ENCODE data around the gene ALDH18A1. TPM values are rescaled to one million over a fixed set of nuclear protein-coding genes. Genes with fewer than 3 reads are reported as not detected.

The ALDH18A1 gene
- total and polyA plus RNA-seq, 2 donors (not counting 1 experiment from before 2014, with no cell fraction given) = 12.4 to 27.6 TPM

DNA sequence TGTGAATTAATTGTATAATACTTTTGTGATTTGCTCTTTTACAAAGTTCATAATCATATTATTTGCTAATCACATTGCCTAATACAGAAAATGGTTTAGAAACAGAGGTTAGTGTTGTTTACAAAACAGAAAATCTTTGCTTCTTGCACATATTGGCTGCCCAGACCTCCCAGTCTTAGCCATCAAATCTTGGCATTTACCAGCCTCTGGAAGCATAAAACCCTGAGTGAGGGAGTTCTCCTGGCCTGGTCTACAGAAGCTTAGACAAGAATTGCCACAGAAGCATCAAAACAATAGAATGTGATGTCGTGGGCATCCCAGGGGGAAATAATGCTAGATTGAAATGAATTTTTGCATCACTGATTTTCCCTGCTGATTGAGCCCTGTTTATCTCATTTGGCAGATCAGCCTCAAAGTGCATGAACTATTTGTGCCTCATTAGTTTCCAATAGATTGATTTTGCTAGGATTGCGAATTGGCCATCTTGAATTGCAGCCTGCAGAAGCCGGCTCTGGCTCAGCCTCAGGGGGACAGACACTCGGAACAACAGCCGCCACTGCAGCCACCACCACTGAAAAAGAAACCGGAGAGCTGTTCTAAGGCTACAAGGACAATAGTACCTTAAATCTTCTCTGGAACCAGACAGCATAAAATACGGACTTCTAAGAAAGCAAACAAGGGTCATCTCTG lies 84.2 kb downstream of the ALDH18A1 start:
- no peaks in the 10 kb centered on the region for H3K4me1 ChIP-seq (ENCODE audit: control insufficient read depth in 2 of 2, insufficient read depth in 2 of 2, low read length in 2 of 2)
- intact Hi-C loops (cut with micrococcal nuclease) = no loop called here
- no peak for DNase-seq
- no peak overlapping the region for H3K27ac ChIP-seq (ENCODE audit: low read length in 2 of 2)
- peaks cover 20% of the 10 kb centered on the region for H3K27me3 Mint-ChIP-seq
- H3K9me3 ChIP-seq (ENCODE audit: control extremely low read depth in 1 of 3, control insufficient read depth in 2 of 3, insufficient read depth in 1 of 3, low read length in 2 of 3) = no peaks in the 10 kb centered on the region
- no peaks in the 10 kb centered on the region for H3K9me3 Mint-ChIP-seq (ENCODE audit: insufficient read depth)
- TF ChIP-seq EZH2 (IDR thresholded peaks at IDR 0.05; ENCODE audit: borderline replicate concordance, insufficient read depth, low read depth, low read length, poor library complexity, severe bottlenecking) = no peak
- TF ChIP-seq, protein P1, sequence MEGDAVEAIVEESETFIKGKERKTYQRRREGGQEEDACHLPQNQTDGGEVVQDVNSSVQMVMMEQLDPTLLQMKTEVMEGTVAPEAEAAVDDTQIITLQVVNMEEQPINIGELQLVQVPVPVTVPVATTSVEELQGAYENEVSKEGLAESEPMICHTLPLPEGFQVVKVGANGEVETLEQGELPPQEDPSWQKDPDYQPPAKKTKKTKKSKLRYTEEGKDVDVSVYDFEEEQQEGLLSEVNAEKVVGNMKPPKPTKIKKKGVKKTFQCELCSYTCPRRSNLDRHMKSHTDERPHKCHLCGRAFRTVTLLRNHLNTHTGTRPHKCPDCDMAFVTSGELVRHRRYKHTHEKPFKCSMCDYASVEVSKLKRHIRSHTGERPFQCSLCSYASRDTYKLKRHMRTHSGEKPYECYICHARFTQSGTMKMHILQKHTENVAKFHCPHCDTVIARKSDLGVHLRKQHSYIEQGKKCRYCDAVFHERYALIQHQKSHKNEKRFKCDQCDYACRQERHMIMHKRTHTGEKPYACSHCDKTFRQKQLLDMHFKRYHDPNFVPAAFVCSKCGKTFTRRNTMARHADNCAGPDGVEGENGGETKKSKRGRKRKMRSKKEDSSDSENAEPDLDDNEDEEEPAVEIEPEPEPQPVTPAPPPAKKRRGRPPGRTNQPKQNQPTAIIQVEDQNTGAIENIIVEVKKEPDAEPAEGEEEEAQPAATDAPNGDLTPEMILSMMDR (IDR thresholded peaks at IDR 0.05) = no peak
- no peak overlapping the region for H3K4me3 ChIP-seq (ENCODE audit: control extremely low read depth in 1 of 5, extremely low read depth in 1 of 5, insufficient read depth in 1 of 5, low read depth in 2 of 5, low read length in 4 of 5)
- H3K9ac ChIP-seq (ENCODE audit: low read length) = no peak overlapping the region
- 81% methylated on average over 6 of the region's 7 CpGs for WGBS (ENCODE audit: insufficient coverage)
- no peak for ATAC-seq (ENCODE audit: low read depth)
- H3K79me2 ChIP-seq (ENCODE audit: control insufficient read depth, insufficient read depth, low read length) = no peaks in the 10 kb centered on the region
- H4K20me1 ChIP-seq (ENCODE audit: control insufficient read depth, insufficient read depth, low read length, poor library complexity, severe bottlenecking) = no peaks in the 10 kb centered on the region
- no peak overlapping the region for H3K4me3 Mint-ChIP-seq
- ChIA-PET CTCF (no interaction called here), POLR2A (no interaction called here)
- H3K4me1 Mint-ChIP-seq = no peaks in the 10 kb centered on the region
- H3K4me2 ChIP-seq (replicated peaks; ENCODE audit: low read depth, low read length, poor library complexity, severe bottlenecking) = no peak overlapping the region
- no peaks in the 10 kb centered on the region for H3K36me3 ChIP-seq (replicated peaks in 1 of 2; ENCODE audit: control extremely low read depth in 1 of 2, control insufficient read depth in 1 of 2, extremely low read depth in 1 of 2, insufficient read depth in 2 of 2, low read length in 1 of 2)
- peaks cover 0 to 6% (median 0%) of the 10 kb centered on the region in 4 experiments for H3K27me3 ChIP-seq (replicated peaks in 1 of 4; ENCODE audit: control extremely low read depth in 1 of 4, control insufficient read depth in 3 of 4, insufficient read depth in 4 of 4, low read length in 3 of 4)
- no peak overlapping the region for H2AFZ ChIP-seq (ENCODE audit: insufficient read depth, low read depth, low read length, poor library complexity, severe bottlenecking)
- H3K27ac Mint-ChIP-seq = no peak overlapping the region

DNA sequence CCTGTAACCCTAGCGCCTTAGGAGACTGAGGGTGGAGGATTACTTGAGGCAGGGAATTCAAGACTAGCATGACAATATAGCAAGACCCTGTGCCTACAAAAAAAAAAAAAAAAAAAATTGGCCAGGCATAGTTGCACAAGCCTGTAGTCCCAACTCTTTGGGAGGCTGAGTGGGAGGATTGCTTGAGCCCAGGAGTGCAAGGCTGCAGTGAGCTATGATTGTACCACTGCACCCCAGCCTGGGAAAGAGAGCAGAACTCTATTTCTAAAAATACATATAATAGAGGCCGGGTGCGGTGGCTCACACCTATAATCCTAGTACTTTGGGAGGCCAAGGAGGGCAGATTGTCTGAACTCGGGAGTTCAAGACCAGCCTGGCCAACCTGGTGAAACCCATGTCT lies 85.1 kb downstream of the ALDH18A1 start:
- TF ChIP-seq, protein P1 (IDR thresholded peaks at IDR 0.05) = no peak
- TF ChIP-seq EZH2 (IDR thresholded peaks at IDR 0.05; ENCODE audit: borderline replicate concordance, insufficient read depth, low read depth, low read length, poor library complexity, severe bottlenecking) = no peak

More for the DNA sequence above, 85.1 kb downstream of the ALDH18A1 start:
- H3K9ac ChIP-seq (ENCODE audit: low read length) = no peak overlapping the region
- DNase-seq (no peak), ATAC-seq (ENCODE audit: low read depth) (no peak)
- H3K9me3 ChIP-seq (ENCODE audit: control extremely low read depth in 1 of 3, control insufficient read depth in 2 of 3, insufficient read depth in 1 of 3, low read length in 2 of 3) = no peaks in the 10 kb centered on the region
- H3K9me3 Mint-ChIP-seq (ENCODE audit: insufficient read depth) = no peaks in the 10 kb centered on the region
- intact Hi-C loops (cut with micrococcal nuclease) = no loop called here
- CTCF ChIA-PET = no interaction called here
- no peaks in the 10 kb centered on the region for H3K4me1 Mint-ChIP-seq
- no peak overlapping the region for H3K4me2 ChIP-seq (replicated peaks; ENCODE audit: low read depth, low read length, poor library complexity, severe bottlenecking)
- H4K20me1 ChIP-seq (ENCODE audit: control insufficient read depth, insufficient read depth, low read length, poor library complexity, severe bottlenecking) = no peaks in the 10 kb centered on the region
- no peak overlapping the region for H3K4me3 Mint-ChIP-seq
- no peak overlapping the region for H3K27ac Mint-ChIP-seq
- 96% methylated on average over 3 of the region's 4 CpGs for WGBS (ENCODE audit: insufficient coverage)
- no peak overlapping the region for H3K4me3 ChIP-seq (ENCODE audit: control extremely low read depth in 1 of 5, extremely low read depth in 1 of 5, insufficient read depth in 1 of 5, low read depth in 2 of 5, low read length in 4 of 5)
- peaks cover 20% of the 10 kb centered on the region for H3K27me3 Mint-ChIP-seq
- no peak overlapping the region for H3K27ac ChIP-seq (ENCODE audit: low read length in 2 of 2)
- no peaks in the 10 kb centered on the region for H3K79me2 ChIP-seq (ENCODE audit: control insufficient read depth, insufficient read depth, low read length)
- no peak overlapping the region for H2AFZ ChIP-seq (ENCODE audit: insufficient read depth, low read depth, low read length, poor library complexity, severe bottlenecking)
- peaks cover 0 to 6% (median 0%) of the 10 kb centered on the region in 4 experiments for H3K27me3 ChIP-seq (replicated peaks in 1 of 4; ENCODE audit: control extremely low read depth in 1 of 4, control insufficient read depth in 3 of 4, insufficient read depth in 4 of 4, low read length in 3 of 4)
- POLR2A ChIA-PET = interaction anchor here (0.7 kb wide), 1 partner anchor 319 kb away, joined by 4 read pairs; no protein-coding TSS in a partner anchor
- no peaks in the 10 kb centered on the region for H3K4me1 ChIP-seq (ENCODE audit: control insufficient read depth in 2 of 2, insufficient read depth in 2 of 2, low read length in 2 of 2)
- no peaks in the 10 kb centered on the region for H3K36me3 ChIP-seq (replicated peaks in 1 of 2; ENCODE audit: control extremely low read depth in 1 of 2, control insufficient read depth in 1 of 2, extremely low read depth in 1 of 2, insufficient read depth in 2 of 2, low read length in 1 of 2)

Measured in B cell (primary cell).